Activated B cell treated with CpG ODN at 0.5 μM for 24 hours (primary cell): Measurements from ENCODE around the gene PRDM16. TPM values are rescaled to one million over a fixed set of nuclear protein-coding genes. Genes with fewer than 3 reads are reported as not detected.

Experiments used
- ATAC-seq: fragments of 200-7000 bp; cut with Tn5 transposase; one replicate; pipeline ENCODE4 v1.10.0; 2021; ENCODE audit warnings: low read depth, mild to moderate bottlenecking, moderate library complexity
- CTCF ChIA-PET: fragments of 350-600 bp; sonication (Branson Sonifier 250); formaldehyde crosslinking; loops from one replicate; lab custom pipeline; 2021; ENCODE audit warnings: antibody characterized with exemption; lab: Charles Lee
- POLR2A ChIA-PET: fragments of 350-600 bp; sonication (Branson Sonifier 250); formaldehyde crosslinking; loops from one replicate; lab custom pipeline; 2021; ENCODE audit warnings: antibody characterized with exemption; lab: Charles Lee
- DNase-seq: peaks from one replicate; pipeline ENCODE4 v3.0.0; 2022
- H3K27ac Mint-ChIP-seq: one replicate; pipeline ENCODE4 v1.8.0; 2020; ENCODE audit warnings: mixed read lengths
- H3K27me3 Mint-ChIP-seq: one replicate; pipeline ENCODE4 v1.8.0; 2021; ENCODE audit warnings: mixed read lengths
- H3K36me3 Mint-ChIP-seq: one replicate; pipeline ENCODE4 v1.8.0; 2021; ENCODE audit warnings: low read depth, mixed read lengths
- H3K4me1 Mint-ChIP-seq: one replicate; pipeline ENCODE4 v1.8.0; 2021; ENCODE audit warnings: mixed read lengths
- H3K4me3 Mint-ChIP-seq: one replicate; pipeline ENCODE4 v1.8.0; 2020; ENCODE audit warnings: mild to moderate bottlenecking, mixed read lengths
- H3K9me3 Mint-ChIP-seq: one replicate; pipeline ENCODE4 v1.8.0; 2020; ENCODE audit warnings: mixed read lengths
- CTCF ChIP-seq: fragments of 200-600 bp; IDR thresholded peaks from one replicate; pipeline ENCODE4 v1.8.0; 2022; ENCODE audit warnings: antibody characterized with exemption, mild to moderate bottlenecking
- intact Hi-C: fragments of 100-400 bp; cut with micrococcal nuclease; formaldehyde crosslinking; loops from one replicate; pipeline ENCODE4 v1.15.1; 2024
- total RNA-seq: library from RNA; stranded (reverse); gene quantifications from 2 replicates; pipeline ENCODE4 v1.2.3, GENCODE V29; 2022

The PRDM16 gene
- total RNA-seq, 1 donor from 2014 or later = not detected

- H3K27ac Mint-ChIP-seq = no peak overlapping the region
- H3K27me3 Mint-ChIP-seq = no peaks in the 10 kb centered on the region
- DNase-seq (no peak), ATAC-seq (no peak)
- CTCF ChIA-PET = no interaction called here
- intact Hi-C loops = no loop called here
- H3K9me3 Mint-ChIP-seq = no peaks in the 10 kb centered on the region
- POLR2A ChIA-PET = no interaction called here
- H3K36me3 Mint-ChIP-seq = no peaks in the 10 kb centered on the region
- H3K4me3 Mint-ChIP-seq = no peak overlapping the region
- no peak for TF ChIP-seq CTCF
- no peaks in the 10 kb centered on the region for H3K4me1 Mint-ChIP-seq
Measured at GRCh38 chr1:3292868-3293562, 224.0 kb downstream of the PRDM16 start.

GRCh38 chr1:3293563-3294080 lies 224.6 kb downstream of the PRDM16 start:
- intact Hi-C loops = no loop called here
- Mint-ChIP-seq H3K9me3 (no peaks in the 10 kb centered on the region), H3K4me3 (no peak overlapping the region), H3K27me3 (no peaks in the 10 kb centered on the region), H3K36me3 (no peaks in the 10 kb centered on the region), H3K27ac (no peak overlapping the region), H3K4me1 (no peaks in the 10 kb centered on the region)
- ChIA-PET POLR2A (no interaction called here), CTCF (no interaction called here)
- no peak for DNase-seq
- no peak for ATAC-seq
- TF ChIP-seq CTCF = no peak

DNA sequence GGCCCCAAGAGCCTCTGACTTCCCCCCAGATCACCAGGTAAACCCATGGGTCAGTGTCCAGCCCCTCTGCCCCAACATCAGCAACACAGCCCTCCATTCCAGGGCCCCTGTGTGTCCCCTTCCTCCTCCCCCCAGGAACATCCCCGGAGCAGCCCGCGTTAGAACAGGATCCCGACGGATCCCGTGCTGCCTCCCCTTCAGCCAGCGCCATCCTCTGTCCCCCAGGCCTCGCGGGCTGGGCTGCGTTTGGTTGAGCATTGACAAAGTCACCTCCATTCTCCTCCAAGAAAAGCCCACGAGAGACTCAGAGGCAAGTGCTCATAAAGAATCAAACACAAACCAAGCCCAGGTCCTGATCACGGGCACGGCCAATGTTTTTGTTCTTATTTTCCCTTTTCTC lies 225.4 kb downstream of the PRDM16 start:
- POLR2A ChIA-PET = no interaction called here

DNA sequence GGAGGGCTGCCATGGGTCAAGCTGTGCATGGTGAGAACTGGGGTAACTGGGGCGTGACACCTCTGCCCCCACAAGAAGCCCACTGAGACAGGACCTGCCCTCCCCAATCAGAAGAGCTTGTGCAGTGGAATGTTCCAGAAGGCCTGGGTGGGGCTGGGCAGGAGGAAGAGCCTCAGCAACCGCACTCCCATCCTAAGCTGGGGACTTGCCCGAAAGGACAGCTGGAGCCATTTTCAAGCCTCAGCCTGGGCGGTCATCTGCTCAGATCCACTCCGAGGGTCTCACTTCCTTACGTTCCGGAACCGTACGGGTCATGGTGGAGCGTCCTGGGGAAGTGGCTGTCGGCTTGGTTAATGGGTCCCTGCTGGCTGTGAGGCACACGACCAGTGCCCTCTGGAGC lies 226.8 kb downstream of the PRDM16 start:
- Mint-ChIP-seq H3K4me1 (no peaks in the 10 kb centered on the region), H3K4me3 (no peak overlapping the region), H3K27ac (no peak overlapping the region), H3K36me3 (no peaks in the 10 kb centered on the region), H3K27me3 (no peaks in the 10 kb centered on the region), H3K9me3 (no peaks in the 10 kb centered on the region)
- no peak for DNase-seq
- ChIA-PET POLR2A (no interaction called here), CTCF (no interaction called here)
- no peak for TF ChIP-seq CTCF
- no peak for ATAC-seq
- intact Hi-C loops = no loop called here

More for the DNA sequence above, 225.4 kb downstream of the PRDM16 start:
- H3K27ac Mint-ChIP-seq = no peak overlapping the region
- no peak overlapping the region for H3K4me3 Mint-ChIP-seq
- intact Hi-C loops = no loop called here
- no peak for TF ChIP-seq CTCF
- CTCF ChIA-PET = no interaction called here
- H3K36me3 Mint-ChIP-seq = no peaks in the 10 kb centered on the region
- ATAC-seq (no peak), DNase-seq (no peak)
- no peaks in the 10 kb centered on the region for H3K4me1 Mint-ChIP-seq
- H3K9me3 Mint-ChIP-seq = no peaks in the 10 kb centered on the region
- H3K27me3 Mint-ChIP-seq = no peaks in the 10 kb centered on the region

GRCh38 chr1:3296326-3296725 lies 227.3 kb downstream of the PRDM16 start:
- Mint-ChIP-seq H3K9me3 (no peaks in the 10 kb centered on the region), H3K4me1 (no peaks in the 10 kb centered on the region), H3K27me3 (no peaks in the 10 kb centered on the region), H3K4me3 (no peak overlapping the region), H3K36me3 (no peaks in the 10 kb centered on the region), H3K27ac (no peak overlapping the region)
- POLR2A ChIA-PET = no interaction called here
- TF ChIP-seq CTCF = no peak
- DNase-seq = no peak
- ATAC-seq = no peak
- intact Hi-C loops = no loop called here
- CTCF ChIA-PET = no interaction called here
